ENCODE data around the gene COL4A6. TPM values are rescaled to one million over a fixed set of nuclear protein-coding genes. Genes with fewer than 3 reads are reported as not detected.

The COL4A6 gene
- total and polyA plus RNA-seq, 4 donors = 10.7 to 39.4 (median 12.1) TPM

- Histone ChIP-seq H3K27ac (ENCODE audit: low read depth, low read length) (no peak overlapping the region), H3K9me3 (ENCODE audit: control insufficient read depth, insufficient read depth, low read length) (no peaks in the 10 kb centered on the region), H3K4me3 (ENCODE audit: low read depth, low read length) (no peak overlapping the region), H3K36me3 (ENCODE audit: control insufficient read depth, insufficient read depth, low read length) (no peaks in the 10 kb centered on the region), H3K4me1 (ENCODE audit: control insufficient read depth, insufficient read depth, low read length) (no peaks in the 10 kb centered on the region), H3K27me3 (ENCODE audit: control insufficient read depth, insufficient read depth, low read length) (peaks cover 5% of the 10 kb centered on the region)
- 75% methylated on average over 2 of the region's 3 CpGs for WGBS (ENCODE audit: insufficient coverage)
- no peak for DNase-seq (ENCODE audit: low read depth in 4 of 6, low spot score in 6 of 6)
These were observed 280.6 kb downstream of the COL4A6 start for GRCh38 chrX:108157628-108158027.

- Histone ChIP-seq H3K36me3 (ENCODE audit: control insufficient read depth, insufficient read depth, low read length) (no peaks in the 10 kb centered on the region), H3K9me3 (ENCODE audit: control insufficient read depth, insufficient read depth, low read length) (no peaks in the 10 kb centered on the region), H3K27ac (ENCODE audit: low read depth, low read length) (no peak overlapping the region), H3K4me3 (ENCODE audit: low read depth, low read length) (no peak overlapping the region), H3K27me3 (ENCODE audit: control insufficient read depth, insufficient read depth, low read length) (peaks cover 5% of the 10 kb centered on the region), H3K4me1 (ENCODE audit: control insufficient read depth, insufficient read depth, low read length) (no peaks in the 10 kb centered on the region)
- no peak for DNase-seq (ENCODE audit: low read depth in 4 of 6, low spot score in 6 of 6)
- 84% methylated on average over 8 of the region's 8 CpGs for WGBS (ENCODE audit: insufficient coverage)
These were observed 281.2 kb downstream of the COL4A6 start for GRCh38 chrX:108156934-108157466.

DNA sequence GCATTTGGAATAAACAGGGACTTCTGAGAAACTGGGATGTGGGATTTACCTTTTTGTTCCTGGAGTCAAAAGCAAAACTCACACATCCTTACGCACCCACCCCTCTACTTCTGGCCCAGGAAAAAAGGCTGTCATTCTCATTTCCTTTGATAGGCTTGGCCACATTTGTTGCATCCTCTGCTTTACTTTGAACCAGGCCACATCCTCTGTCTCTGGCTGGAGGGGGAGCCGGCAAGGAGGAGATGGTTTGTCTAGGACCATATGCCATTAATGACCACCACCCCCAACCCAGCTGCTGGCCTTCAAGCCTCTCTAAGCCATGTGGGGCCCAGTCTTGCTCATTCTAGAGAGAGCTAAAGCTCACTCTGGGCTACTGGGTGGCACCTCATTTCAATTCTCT lies 282.1 kb downstream of the COL4A6 start:
- 88% methylated on average over 1 of the region's 2 CpGs for WGBS (ENCODE audit: insufficient coverage)
- Histone ChIP-seq H3K4me1 (ENCODE audit: control insufficient read depth, insufficient read depth, low read length) (no peaks in the 10 kb centered on the region), H3K27ac (ENCODE audit: low read depth, low read length) (no peak overlapping the region), H3K27me3 (ENCODE audit: control insufficient read depth, insufficient read depth, low read length) (peaks cover 2% of the 10 kb centered on the region), H3K9me3 (ENCODE audit: control insufficient read depth, insufficient read depth, low read length) (no peaks in the 10 kb centered on the region), H3K4me3 (ENCODE audit: low read depth, low read length) (no peak overlapping the region), H3K36me3 (ENCODE audit: control insufficient read depth, insufficient read depth, low read length) (no peaks in the 10 kb centered on the region)
- DNase-seq (ENCODE audit: low read depth in 4 of 6, low spot score in 6 of 6) = no peak

DNA sequence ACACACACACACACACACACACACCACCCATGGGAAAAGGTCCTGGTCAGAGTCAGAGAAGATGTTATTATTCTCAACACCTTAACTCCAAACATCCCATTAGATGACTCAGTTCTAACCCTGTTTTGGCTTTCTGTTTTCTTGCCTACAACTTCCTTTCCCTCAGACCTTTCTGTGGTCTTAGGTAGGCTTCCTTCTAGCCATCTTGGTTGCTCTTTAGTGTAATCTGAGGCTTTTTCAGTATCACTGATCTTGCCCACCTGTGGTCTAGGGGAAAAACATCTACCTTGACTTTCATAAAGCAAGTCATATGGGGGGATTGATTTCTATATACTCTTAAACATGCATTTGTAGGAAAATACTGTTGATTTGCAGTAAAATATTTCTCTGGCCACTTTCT lies 289.7 kb downstream of the COL4A6 start:
- no peak for DNase-seq (ENCODE audit: low read depth in 4 of 6, low spot score in 6 of 6)
- Histone ChIP-seq H3K36me3 (ENCODE audit: control insufficient read depth, insufficient read depth, low read length) (no peaks in the 10 kb centered on the region), H3K4me1 (ENCODE audit: control insufficient read depth, insufficient read depth, low read length) (no peaks in the 10 kb centered on the region), H3K9me3 (ENCODE audit: control insufficient read depth, insufficient read depth, low read length) (no peaks in the 10 kb centered on the region), H3K27ac (ENCODE audit: low read depth, low read length) (no peak overlapping the region), H3K4me3 (ENCODE audit: low read depth, low read length) (no peak overlapping the region), H3K27me3 (ENCODE audit: control insufficient read depth, insufficient read depth, low read length) (no peaks in the 10 kb centered on the region)

GRCh38 chrX:108138814-108139702 lies 299.2 kb downstream of the COL4A6 start:
- Histone ChIP-seq H3K27me3 (ENCODE audit: control insufficient read depth, insufficient read depth, low read length) (peaks cover 3% of the 10 kb centered on the region), H3K27ac (ENCODE audit: low read depth, low read length) (no peak overlapping the region), H3K4me3 (ENCODE audit: low read depth, low read length) (no peak overlapping the region), H3K4me1 (ENCODE audit: control insufficient read depth, insufficient read depth, low read length) (no peaks in the 10 kb centered on the region), H3K9me3 (ENCODE audit: control insufficient read depth, insufficient read depth, low read length) (no peaks in the 10 kb centered on the region), H3K36me3 (ENCODE audit: control insufficient read depth, insufficient read depth, low read length) (no peaks in the 10 kb centered on the region)
- DNase-seq (ENCODE audit: low read depth in 4 of 6, low spot score in 6 of 6) = no peak
- WGBS (ENCODE audit: insufficient coverage) = 80% methylated on average over 2 of the region's 7 CpGs

GRCh38 chrX:108134724-108135123 lies 303.5 kb downstream of the COL4A6 start:
- Histone ChIP-seq H3K9me3 (ENCODE audit: control insufficient read depth, insufficient read depth, low read length) (no peaks in the 10 kb centered on the region), H3K36me3 (ENCODE audit: control insufficient read depth, insufficient read depth, low read length) (no peaks in the 10 kb centered on the region), H3K4me1 (ENCODE audit: control insufficient read depth, insufficient read depth, low read length) (no peaks in the 10 kb centered on the region), H3K27me3 (ENCODE audit: control insufficient read depth, insufficient read depth, low read length) (peaks cover 3% of the 10 kb centered on the region), H3K4me3 (ENCODE audit: low read depth, low read length) (no peak overlapping the region), H3K27ac (ENCODE audit: low read depth, low read length) (no peak overlapping the region)
- DNase-seq (ENCODE audit: low read depth in 4 of 6, low spot score in 6 of 6) = no peak
- 60% methylated on average over 1 of the region's 1 CpG for WGBS (ENCODE audit: insufficient coverage)

DNA sequence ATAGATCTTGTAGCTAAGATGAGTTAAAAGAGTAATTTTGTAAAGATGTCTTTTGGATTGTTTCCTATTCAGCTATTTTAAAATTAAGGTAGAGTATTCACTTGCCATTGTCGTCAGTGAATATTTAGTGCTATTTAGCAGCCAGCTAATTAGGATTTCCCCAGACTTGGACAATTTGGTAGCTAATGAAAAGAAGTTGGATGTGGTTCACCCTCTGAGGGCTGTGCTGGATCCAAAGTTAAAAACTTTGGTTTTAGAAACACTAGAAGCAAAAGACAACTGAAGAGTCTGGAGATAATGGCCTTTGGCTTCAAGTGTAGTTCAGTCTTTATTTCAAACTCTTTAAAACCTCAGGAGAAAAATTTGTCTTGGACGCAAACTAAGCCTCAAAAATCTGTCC lies 305.3 kb downstream of the COL4A6 start:
- no peaks in the 10 kb centered on the region for H3K4me1 ChIP-seq (ENCODE audit: control insufficient read depth, insufficient read depth, low read length)
- no peaks in the 10 kb centered on the region for H3K9me3 ChIP-seq (ENCODE audit: control insufficient read depth, insufficient read depth, low read length)
- DNase-seq (ENCODE audit: low read depth in 4 of 6, low spot score in 6 of 6) = peak in 1 of 6 donors; percentile 14
- no peak overlapping the region for H3K27ac ChIP-seq (ENCODE audit: low read depth, low read length)
- WGBS (ENCODE audit: insufficient coverage) = no CpG with 5 or more reads among the region's 2 CpGs
- H3K27me3 ChIP-seq (ENCODE audit: control insufficient read depth, insufficient read depth, low read length) = no peaks in the 10 kb centered on the region
- H3K36me3 ChIP-seq (ENCODE audit: control insufficient read depth, insufficient read depth, low read length) = no peaks in the 10 kb centered on the region
- H3K4me3 ChIP-seq (ENCODE audit: low read depth, low read length) = no peak overlapping the region

GRCh38 chrX:108132034-108132433 lies 306.2 kb downstream of the COL4A6 start:
- H3K9me3 ChIP-seq (ENCODE audit: control insufficient read depth, insufficient read depth, low read length) = no peaks in the 10 kb centered on the region
- H3K27me3 ChIP-seq (ENCODE audit: control insufficient read depth, insufficient read depth, low read length) = no peaks in the 10 kb centered on the region
- H3K4me3 ChIP-seq (ENCODE audit: low read depth, low read length) = no peak overlapping the region
- WGBS (ENCODE audit: insufficient coverage) = 97% methylated on average over 5 of the region's 8 CpGs
- H3K4me1 ChIP-seq (ENCODE audit: control insufficient read depth, insufficient read depth, low read length) = no peaks in the 10 kb centered on the region
- no peak overlapping the region for H3K27ac ChIP-seq (ENCODE audit: low read depth, low read length)
- no peaks in the 10 kb centered on the region for H3K36me3 ChIP-seq (ENCODE audit: control insufficient read depth, insufficient read depth, low read length)
- DNase-seq (ENCODE audit: low read depth in 4 of 6, low spot score in 6 of 6) = no peak

DNA sequence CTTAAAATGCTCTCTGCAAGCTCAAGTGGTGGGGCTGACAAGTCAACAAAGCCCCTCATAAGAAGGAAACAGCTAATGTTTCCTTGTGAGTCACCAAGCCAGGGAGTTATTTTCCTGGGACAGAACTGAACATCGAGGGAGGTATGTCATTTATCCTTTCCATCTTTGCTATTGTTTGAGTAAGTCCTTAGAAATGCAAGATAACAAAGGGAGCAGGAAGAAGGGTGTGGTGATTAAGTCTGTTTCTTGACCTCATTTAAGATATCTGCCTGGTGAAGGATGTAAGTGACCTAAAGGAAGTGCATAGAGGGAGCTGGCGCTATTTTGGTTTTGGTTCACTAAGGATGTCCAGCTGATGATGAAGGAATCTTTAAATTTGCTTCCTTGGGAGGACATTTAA lies 306.8 kb downstream of the COL4A6 start:
- H3K9me3 ChIP-seq (ENCODE audit: control insufficient read depth, insufficient read depth, low read length) = no peaks in the 10 kb centered on the region
- no peak overlapping the region for H3K4me3 ChIP-seq (ENCODE audit: low read depth, low read length)
- DNase-seq (ENCODE audit: low read depth in 4 of 6, low spot score in 6 of 6) = no peak
- H3K36me3 ChIP-seq (ENCODE audit: control insufficient read depth, insufficient read depth, low read length) = no peaks in the 10 kb centered on the region
- no peak overlapping the region for H3K27ac ChIP-seq (ENCODE audit: low read depth, low read length)
- no peaks in the 10 kb centered on the region for H3K4me1 ChIP-seq (ENCODE audit: control insufficient read depth, insufficient read depth, low read length)
- H3K27me3 ChIP-seq (ENCODE audit: control insufficient read depth, insufficient read depth, low read length) = no peaks in the 10 kb centered on the region
- WGBS (ENCODE audit: insufficient coverage) = 63% methylated on average over 2 of the region's 2 CpGs

GRCh38 chrX:108130889-108131288 lies 307.3 kb downstream of the COL4A6 start:
- no peaks in the 10 kb centered on the region for H3K9me3 ChIP-seq (ENCODE audit: control insufficient read depth, insufficient read depth, low read length)
- H3K4me1 ChIP-seq (ENCODE audit: control insufficient read depth, insufficient read depth, low read length) = no peaks in the 10 kb centered on the region
- WGBS (ENCODE audit: insufficient coverage) = 43% methylated on average over 1 of the region's 1 CpG
- H3K27me3 ChIP-seq (ENCODE audit: control insufficient read depth, insufficient read depth, low read length) = no peaks in the 10 kb centered on the region
- no peak for DNase-seq (ENCODE audit: low read depth in 4 of 6, low spot score in 6 of 6)
- no peak overlapping the region for H3K4me3 ChIP-seq (ENCODE audit: low read depth, low read length)
- H3K27ac ChIP-seq (ENCODE audit: low read depth, low read length) = no peak overlapping the region
- H3K36me3 ChIP-seq (ENCODE audit: control insufficient read depth, insufficient read depth, low read length) = no peaks in the 10 kb centered on the region

Measured in spinal cord (tissue), 10 donors.